K562 (cell line): ENCODE results near the gene PDE4D. TPM values are rescaled to one million over a fixed set of nuclear protein-coding genes. Genes with fewer than 3 reads are reported as not detected.

Experiments used
- ADNP ChIP-seq: fragments of 200-800 bp; sonication (Bioruptor generic); IDR thresholded peaks from 2 replicates; pipeline ENCODE4 v1.6.1; 2016; ENCODE audit warnings: missing genetic modification characterization, missing compliant biosample characterization
- CHCHD3 ChIP-seq: fragments of 250-450 bp; sonication (Bioruptor Pico); IDR thresholded peaks from 2 replicates; pipeline ENCODE4 v2.1.2; 2022; ENCODE audit warnings: mild to moderate bottlenecking
- HNRNPL ChIP-seq: fragments of 200-400 bp; formaldehyde crosslinking; IDR thresholded peaks from 2 replicates; pipeline ENCODE4 v1.6.1; 2017; ENCODE audit warnings: low read depth, mild to moderate bottlenecking, low read length
- HNRNPLL ChIP-seq: fragments of 200-400 bp; formaldehyde crosslinking; IDR thresholded peaks from 2 replicates; pipeline ENCODE4 v1.6.1; 2017; ENCODE audit warnings: low read length, low read depth, mild to moderate bottlenecking; ENCODE audit not compliant: poor library complexity, severe bottlenecking
- NR3C1 ChIP-seq: sonication (generic); formaldehyde crosslinking; IDR thresholded peaks from 2 replicates; pipeline ENCODE4 v1.8.1; 2022; ENCODE audit warnings: missing genetic modification reagents
- SMAD2 ChIP-seq: fragments of 150-350 bp; IDR thresholded peaks from 2 replicates; pipeline ENCODE4 v1.6.1; 2014; ENCODE audit warnings: low read depth, mild to moderate bottlenecking, low read length
- ZNF121 ChIP-seq: sonication (generic); formaldehyde crosslinking; conservative IDR thresholded peaks from 2 replicates; pipeline ENCODE4 v1.8.0; 2022; ENCODE audit warnings: missing genetic modification reagents
- polyA plus RNA-seq, 8 experiments: library from polyadenylated mRNA; depleted of rRNA in 4 of 8; stranded (reverse) in 5 of 8; unstranded in 3 of 8; fragments of >200 nt; fragmentation: Nextera tagmentation in 2 of 8; fragmentation: Illumina TruSeq in 1 of 8; extraction: Ambion mirVana in 2 of 8; extraction: Trizol in 1 of 8; gene quantifications; 2 replicates each; pipeline versions ENCODE4 v1.2.1 to v1.2.3, GENCODE V29; 2011 to 2014; ENCODE audit warnings: inconsistent platforms in 1 of 8, missing spikeins in 1 of 8
- total RNA-seq, 7 experiments: library from RNA; depleted of rRNA in 6 of 7; stranded (reverse); fragments of >200 nt in 6 of 7; fragmentation: Illumina TruSeq in 2 of 7; extraction: Trizol in 2 of 7; gene quantifications; 2 replicates each; pipeline versions ENCODE4 v1.2.1 to v1.2.3, GENCODE V29; 2011 to 2021; ENCODE audit warnings: low replicate concordance in 1 of 7
- TF ChIP-seq, protein P1 (sequence below), 2 experiments: fragments of 450-650 bp; formaldehyde crosslinking in 1 of 2; IDR thresholded peaks; 2 replicates each; pipeline versions ENCODE4 v1.4.0 to v1.6.1; 2014 to 2020; ENCODE audit warnings: mild to moderate bottlenecking in 2 of 2, borderline replicate concordance in 1 of 2, low read depth in 1 of 2
- TF ChIP-seq, protein P2 (sequence below): fragments of 250-450 bp; sonication (Bioruptor Pico); IDR thresholded peaks from 2 replicates; pipeline ENCODE4 v1.5.0; 2021; ENCODE audit warnings: mild to moderate bottlenecking, moderate library complexity

The PDE4D gene
- total and polyA plus RNA-seq, 9 of the 15 experiments (the other 6 are each of a cell fraction or from before 2014, with no cell fraction given): 0.04 to 0.46 (median 0.13) TPM

DNA sequence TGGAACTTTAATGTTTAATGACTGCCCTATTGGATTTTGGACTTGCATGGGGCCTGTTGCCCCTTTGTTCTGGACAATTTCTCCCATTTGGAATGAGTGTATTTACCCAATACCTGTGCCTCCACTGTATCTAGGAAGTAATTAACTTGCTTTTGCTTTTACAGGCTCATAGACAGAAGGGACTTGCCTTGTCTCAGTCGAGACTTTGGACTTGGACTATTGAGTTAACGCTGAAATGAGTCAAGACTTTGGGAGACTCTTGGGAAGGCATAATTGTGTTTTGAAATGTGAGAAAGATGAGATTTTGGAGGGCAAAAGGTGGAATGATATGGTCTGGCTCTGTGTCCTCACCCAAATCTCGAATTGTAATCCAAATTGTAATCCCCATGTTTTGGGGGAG lies 368.2 kb downstream of the PDE4D start (continued):
- TF ChIP-seq, protein P1, sequence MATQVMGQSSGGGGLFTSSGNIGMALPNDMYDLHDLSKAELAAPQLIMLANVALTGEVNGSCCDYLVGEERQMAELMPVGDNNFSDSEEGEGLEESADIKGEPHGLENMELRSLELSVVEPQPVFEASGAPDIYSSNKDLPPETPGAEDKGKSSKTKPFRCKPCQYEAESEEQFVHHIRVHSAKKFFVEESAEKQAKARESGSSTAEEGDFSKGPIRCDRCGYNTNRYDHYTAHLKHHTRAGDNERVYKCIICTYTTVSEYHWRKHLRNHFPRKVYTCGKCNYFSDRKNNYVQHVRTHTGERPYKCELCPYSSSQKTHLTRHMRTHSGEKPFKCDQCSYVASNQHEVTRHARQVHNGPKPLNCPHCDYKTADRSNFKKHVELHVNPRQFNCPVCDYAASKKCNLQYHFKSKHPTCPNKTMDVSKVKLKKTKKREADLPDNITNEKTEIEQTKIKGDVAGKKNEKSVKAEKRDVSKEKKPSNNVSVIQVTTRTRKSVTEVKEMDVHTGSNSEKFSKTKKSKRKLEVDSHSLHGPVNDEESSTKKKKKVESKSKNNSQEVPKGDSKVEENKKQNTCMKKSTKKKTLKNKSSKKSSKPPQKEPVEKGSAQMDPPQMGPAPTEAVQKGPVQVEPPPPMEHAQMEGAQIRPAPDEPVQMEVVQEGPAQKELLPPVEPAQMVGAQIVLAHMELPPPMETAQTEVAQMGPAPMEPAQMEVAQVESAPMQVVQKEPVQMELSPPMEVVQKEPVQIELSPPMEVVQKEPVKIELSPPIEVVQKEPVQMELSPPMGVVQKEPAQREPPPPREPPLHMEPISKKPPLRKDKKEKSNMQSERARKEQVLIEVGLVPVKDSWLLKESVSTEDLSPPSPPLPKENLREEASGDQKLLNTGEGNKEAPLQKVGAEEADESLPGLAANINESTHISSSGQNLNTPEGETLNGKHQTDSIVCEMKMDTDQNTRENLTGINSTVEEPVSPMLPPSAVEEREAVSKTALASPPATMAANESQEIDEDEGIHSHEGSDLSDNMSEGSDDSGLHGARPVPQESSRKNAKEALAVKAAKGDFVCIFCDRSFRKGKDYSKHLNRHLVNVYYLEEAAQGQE (IDR thresholded peaks at IDR 0.05; ENCODE audit: borderline replicate concordance): no peak
- TF ChIP-seq, protein P1 (CRISPR knock-in tag; IDR thresholded peaks at IDR 0.05; ENCODE audit: low read depth): no peak
- TF ChIP-seq HNRNPLL (no peak), ZNF121 (CRISPR knock-in tag) (no peak), CHCHD3 (CRISPR knock-in tag) (no peak), ADNP (tag) (no peak), SMAD2 (no peak), NR3C1 (CRISPR knock-in tag) (no peak), HNRNPL (no peak)
- TF ChIP-seq, protein P2, sequence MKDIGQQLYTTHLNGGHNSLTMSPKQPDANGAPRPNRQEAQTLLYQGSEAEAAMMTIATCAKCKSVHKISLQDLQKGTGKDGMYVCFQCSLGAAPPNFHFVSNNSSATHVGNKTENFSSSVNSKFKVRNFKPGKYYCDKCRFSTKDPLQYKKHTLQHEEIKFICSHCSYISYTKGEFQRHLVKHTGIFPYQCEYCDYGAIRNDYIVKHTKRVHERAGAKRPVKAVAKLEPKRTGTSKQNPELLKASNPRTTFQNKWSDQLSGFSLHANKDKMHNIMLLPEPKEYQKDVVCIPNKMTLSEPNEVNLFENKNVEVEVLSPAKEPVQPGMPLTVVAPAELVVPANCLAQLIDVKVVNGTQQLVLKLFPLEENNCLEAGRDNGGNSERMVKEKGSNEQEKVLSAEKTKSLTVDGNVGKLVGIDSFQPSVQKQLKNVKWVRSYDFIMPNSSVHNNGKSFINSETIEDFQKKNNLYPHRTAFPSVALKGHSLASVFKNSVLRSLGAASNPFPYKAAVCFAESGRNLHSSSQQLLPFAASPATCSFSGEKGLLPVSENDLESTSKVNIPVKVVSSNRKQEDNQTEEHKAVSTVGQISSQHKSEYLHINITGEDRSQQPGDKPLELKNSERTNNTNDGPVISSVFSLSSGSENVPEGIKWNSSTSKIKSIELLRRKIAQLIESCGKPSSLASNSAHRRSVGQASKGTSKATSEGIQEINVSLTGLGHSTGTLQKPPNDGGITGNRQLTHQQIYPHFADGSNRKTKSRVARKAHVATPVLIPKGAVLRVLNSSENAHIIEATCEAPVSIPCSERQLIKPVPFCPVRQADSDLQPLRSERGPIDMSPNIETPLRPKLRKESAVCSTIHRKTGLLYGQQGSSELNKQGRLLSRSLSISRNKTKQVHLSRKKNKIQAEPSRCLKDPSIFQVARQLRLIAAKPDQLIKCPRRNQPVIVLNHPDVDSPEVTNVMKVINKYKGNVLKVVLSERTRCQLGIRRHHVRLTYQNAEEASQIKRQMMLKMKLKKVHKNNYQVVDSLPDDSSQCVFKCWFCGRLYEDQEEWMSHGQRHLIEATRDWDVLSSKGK: no peak
